Peyer's patch (tissue), 4 donors: ENCODE data around the gene SPRR2G. TPM values are rescaled to one million over a fixed set of nuclear protein-coding genes. Genes with fewer than 3 reads are reported as not detected.

Experiments used
- DNase-seq, 3 donors: peaks; one replicate each; pipeline ENCODE4 v3.0.0-alpha.2; 2017 to 2019
- H3K27ac ChIP-seq, 4 donors: fragments of 200-600 bp; sonication (generic); one replicate each; pipeline ENCODE4 v1.5.1; 2016 to 2019
- H3K27me3 ChIP-seq, 2 donors: fragments of 200-600 bp; sonication (generic); one replicate each; pipeline ENCODE4 v1.5.1; 2019
- H3K36me3 ChIP-seq, 3 donors: fragments of 200-600 bp; sonication (generic); one replicate each; pipeline ENCODE4 v1.5.1; 2016 to 2019
- H3K4me1 ChIP-seq, 4 donors: fragments of 200-600 bp; sonication (generic); one replicate each; pipeline ENCODE4 v1.5.1; 2016 to 2019
- H3K4me3 ChIP-seq, 4 donors: fragments of 200-600 bp; sonication (generic); 1 replicate in 3 of 4; 2 replicates in 1 of 4; pipeline ENCODE4 v1.5.1; 2016 to 2019; ENCODE audit warnings: mild to moderate bottlenecking in 1 of 4
- H3K9me3 ChIP-seq, 4 donors: fragments of 200-600 bp; sonication (generic); one replicate each; pipeline ENCODE4 v1.5.1; 2016 to 2019; ENCODE audit warnings: mild to moderate bottlenecking in 1 of 4
- CTCF ChIP-seq, 6 experiments: fragments of 450-650 bp in 4 of 6; fragments of 200-600 bp in 2 of 6; sonication (generic) in 1 of 6; IDR thresholded peaks; one replicate each; pipeline ENCODE4 v1.5.1; 2017 to 2019; ENCODE audit warnings: antibody characterized with exemption in 6 of 6, mild to moderate bottlenecking in 3 of 6, moderate library complexity in 1 of 6
- POLR2A ChIP-seq, 2 donors: fragments of 450-650 bp; IDR thresholded peaks; one replicate each; pipeline ENCODE4 v1.5.1; 2017; ENCODE audit warnings: antibody characterized with exemption in 2 of 2, mild to moderate bottlenecking in 2 of 2, moderate library complexity in 2 of 2
- total RNA-seq, 4 donors: library from RNA; depleted of rRNA; stranded (reverse); fragments of >200 nt; gene quantifications; one replicate each; pipeline ENCODE4 v1.1.0, GENCODE V29; 2016

The SPRR2G gene
- total RNA-seq, 4 donors from 2014 or later: not detected

GRCh38 chr1:153180556-153180955 lies 29.9 kb upstream of the SPRR2G start:
- no peak for DNase-seq
- no peaks in the 10 kb centered on the region for H3K4me1 ChIP-seq
- H3K27me3 ChIP-seq: no peaks in the 10 kb centered on the region
- TF ChIP-seq CTCF (IDR thresholded peaks at IDR 0.05): no peak
- H3K9me3 ChIP-seq: no peaks in the 10 kb centered on the region
- no peak overlapping the region for H3K27ac ChIP-seq
- H3K4me3 ChIP-seq: no peak overlapping the region
- H3K36me3 ChIP-seq: no peaks in the 10 kb centered on the region

GRCh38 chr1:153178922-153179321 lies 28.2 kb upstream of the SPRR2G start:
- H3K27me3 ChIP-seq: no peaks in the 10 kb centered on the region
- no peaks in the 10 kb centered on the region for H3K9me3 ChIP-seq
- no peaks in the 10 kb centered on the region for H3K36me3 ChIP-seq
- no peak for DNase-seq
- no peak overlapping the region for H3K27ac ChIP-seq
- no peak overlapping the region for H3K4me3 ChIP-seq
- TF ChIP-seq CTCF (IDR thresholded peaks at IDR 0.05): no peak
- TF ChIP-seq POLR2A (IDR thresholded peaks at IDR 0.05): no peak
- no peaks in the 10 kb centered on the region for H3K4me1 ChIP-seq

- no peaks in the 10 kb centered on the region for H3K36me3 ChIP-seq
- DNase-seq: no peak
- H3K27me3 ChIP-seq: no peaks in the 10 kb centered on the region
- H3K4me3 ChIP-seq: no peak overlapping the region
- H3K9me3 ChIP-seq: no peaks in the 10 kb centered on the region
- no peak for TF ChIP-seq CTCF (IDR thresholded peaks at IDR 0.05)
- TF ChIP-seq POLR2A (IDR thresholded peaks at IDR 0.05): no peak
- H3K4me1 ChIP-seq: no peaks in the 10 kb centered on the region
- H3K27ac ChIP-seq: no peak overlapping the region
Measured at GRCh38 chr1:153174624-153175023, 23.9 kb upstream of the SPRR2G start.

- no peaks in the 10 kb centered on the region for H3K36me3 ChIP-seq
- no peak overlapping the region for H3K4me3 ChIP-seq
- no peaks in the 10 kb centered on the region for H3K27me3 ChIP-seq
- DNase-seq: no peak
- H3K27ac ChIP-seq: no peak overlapping the region
- no peaks in the 10 kb centered on the region for H3K4me1 ChIP-seq
- no peaks in the 10 kb centered on the region for H3K9me3 ChIP-seq
- no peak for TF ChIP-seq CTCF (IDR thresholded peaks at IDR 0.05)
- TF ChIP-seq POLR2A (IDR thresholded peaks at IDR 0.05): no peak
Measured at GRCh38 chr1:153168686-153169085, 18.0 kb upstream of the SPRR2G start.

- Histone ChIP-seq H3K36me3 (no peaks in the 10 kb centered on the region), H3K4me1 (no peaks in the 10 kb centered on the region), H3K27ac (no peak overlapping the region), H3K9me3 (peaks cover 0 to 6% (median 3%) of the 10 kb centered on the region in 4 donors), H3K27me3 (no peaks in the 10 kb centered on the region), H3K4me3 (no peak overlapping the region)
- TF ChIP-seq CTCF (IDR thresholded peaks at IDR 0.05): no peak
- TF ChIP-seq POLR2A (IDR thresholded peaks at IDR 0.05): no peak
- DNase-seq: no peak
Measured at GRCh38 chr1:153155541-153155940, 4.9 kb upstream of the SPRR2G start.

- no peaks in the 10 kb centered on the region for H3K4me1 ChIP-seq
- no peaks in the 10 kb centered on the region for H3K9me3 ChIP-seq
- no peak overlapping the region for H3K27ac ChIP-seq
- H3K36me3 ChIP-seq: no peaks in the 10 kb centered on the region
- H3K27me3 ChIP-seq: no peaks in the 10 kb centered on the region
- H3K4me3 ChIP-seq: no peak overlapping the region
- TF ChIP-seq CTCF (IDR thresholded peaks at IDR 0.05): no peak
- no peak for TF ChIP-seq POLR2A (IDR thresholded peaks at IDR 0.05)
- DNase-seq: no peak
Measured at GRCh38 chr1:153152481-153152880, 1.8 kb upstream of the SPRR2G start.
